Ishikawa (cell line): Measurements from ENCODE around the gene CFAP65.
A peak's percentile ranks its signal among the peaks of the same experiment; 100 is the strongest.

ENCODE experiments used
- CEBPB ChIP-seq: IDR thresholded peaks from 2 replicates; pipeline ENCODE4 v1.6.1; 2012
- CREB1 ChIP-seq: IDR thresholded peaks from 2 replicates; pipeline ENCODE4 v1.6.1; 2012; ENCODE audit warnings: low read depth
- EGR1 ChIP-seq: IDR thresholded peaks from 2 replicates; pipeline ENCODE4 v1.6.1; 2012
- EP300 ChIP-seq: IDR thresholded peaks from 2 replicates; pipeline ENCODE4 v1.6.1; 2012; ENCODE audit warnings: borderline replicate concordance
- FOXM1 ChIP-seq: IDR thresholded peaks from 2 replicates; pipeline ENCODE4 v1.6.1; 2012; ENCODE audit warnings: low read depth, borderline replicate concordance
- NFIC ChIP-seq: IDR thresholded peaks from 2 replicates; pipeline ENCODE4 v1.6.1; 2012
- RAD21 ChIP-seq: IDR thresholded peaks from 2 replicates; pipeline ENCODE4 v1.6.1; 2012; ENCODE audit warnings: low read depth
- TAF1 ChIP-seq: IDR thresholded peaks from 2 replicates; pipeline ENCODE4 v1.6.1; 2012; ENCODE audit warnings: low read depth, mild to moderate bottlenecking
- TCF12 ChIP-seq: IDR thresholded peaks from 2 replicates; pipeline ENCODE4 v1.6.1; 2012; ENCODE audit warnings: low read depth
- TEAD4 ChIP-seq: IDR thresholded peaks from 2 replicates; pipeline ENCODE4 v1.6.1; 2012
- YY1 ChIP-seq: IDR thresholded peaks from 2 replicates; pipeline ENCODE4 v1.6.1; 2012; ENCODE audit warnings: low read depth
- ZBTB7A ChIP-seq: IDR thresholded peaks from 2 replicates; pipeline ENCODE4 v1.6.1; 2012; ENCODE audit warnings: low read depth
- TF ChIP-seq, protein P1 (sequence below): IDR thresholded peaks from 2 replicates; pipeline ENCODE4 v1.6.1; 2012
- TF ChIP-seq, protein P2 (sequence below): IDR thresholded peaks from 2 replicates; pipeline ENCODE4 v1.6.1; 2012; ENCODE audit warnings: low read depth, mild to moderate bottlenecking
- TF ChIP-seq, protein P3 (sequence below): IDR thresholded peaks from 2 replicates; pipeline ENCODE4 v1.6.1; 2012

The CFAP65 gene

DNA sequence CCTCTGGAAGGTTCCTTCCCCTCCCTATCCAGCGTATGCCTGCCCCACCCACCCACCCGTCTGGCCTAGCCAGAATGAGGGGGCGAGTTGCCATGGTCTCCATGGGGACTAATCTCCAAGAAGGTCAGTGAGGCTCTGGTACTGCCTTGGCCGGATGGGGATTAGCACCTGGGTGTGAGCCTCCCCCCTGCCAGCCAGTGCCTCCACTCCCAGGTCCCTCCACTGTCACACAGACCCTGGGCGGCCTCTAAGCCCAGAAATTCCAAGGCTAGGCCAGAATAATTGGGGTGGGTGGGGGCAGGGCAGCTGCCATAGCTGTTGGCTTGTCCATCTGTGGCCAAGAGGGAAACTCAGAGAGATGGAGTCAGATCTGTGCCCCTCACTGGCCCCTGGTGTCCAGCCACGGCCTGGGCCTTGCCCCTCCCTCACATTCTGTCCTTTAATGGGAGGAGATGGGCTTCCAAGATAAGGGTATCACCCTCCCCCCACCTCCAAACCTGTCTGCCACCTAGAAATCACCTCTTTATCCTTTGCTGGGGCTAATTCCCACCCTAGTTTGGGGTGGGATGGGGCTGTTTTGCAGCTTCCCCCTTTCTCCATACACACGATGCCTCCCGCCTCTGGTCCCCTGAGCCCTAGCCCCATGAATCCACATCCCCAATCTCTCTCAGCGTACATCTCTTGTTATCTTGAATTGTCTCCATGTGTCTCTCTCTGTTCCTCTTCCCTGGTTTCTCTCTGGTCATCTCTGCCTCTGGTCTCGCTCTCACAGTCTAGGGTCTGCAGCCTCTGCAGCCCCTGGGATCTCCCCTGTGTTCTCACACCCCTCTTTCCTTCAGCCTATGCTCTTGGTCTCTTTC lies 42.1 kb downstream of the CFAP65 start:
- TF ChIP-seq YY1 (no peak), FOXM1 (no peak), RAD21 (no peak), CREB1 (no peak), EGR1 (no peak), TCF12 (no peak), EP300 (no peak), ZBTB7A (no peak), NFIC (no peak)
- TF ChIP-seq, protein P1, sequence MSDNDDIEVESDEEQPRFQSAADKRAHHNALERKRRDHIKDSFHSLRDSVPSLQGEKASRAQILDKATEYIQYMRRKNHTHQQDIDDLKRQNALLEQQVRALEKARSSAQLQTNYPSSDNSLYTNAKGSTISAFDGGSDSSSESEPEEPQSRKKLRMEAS, result no peak
- TF ChIP-seq, protein P2, sequence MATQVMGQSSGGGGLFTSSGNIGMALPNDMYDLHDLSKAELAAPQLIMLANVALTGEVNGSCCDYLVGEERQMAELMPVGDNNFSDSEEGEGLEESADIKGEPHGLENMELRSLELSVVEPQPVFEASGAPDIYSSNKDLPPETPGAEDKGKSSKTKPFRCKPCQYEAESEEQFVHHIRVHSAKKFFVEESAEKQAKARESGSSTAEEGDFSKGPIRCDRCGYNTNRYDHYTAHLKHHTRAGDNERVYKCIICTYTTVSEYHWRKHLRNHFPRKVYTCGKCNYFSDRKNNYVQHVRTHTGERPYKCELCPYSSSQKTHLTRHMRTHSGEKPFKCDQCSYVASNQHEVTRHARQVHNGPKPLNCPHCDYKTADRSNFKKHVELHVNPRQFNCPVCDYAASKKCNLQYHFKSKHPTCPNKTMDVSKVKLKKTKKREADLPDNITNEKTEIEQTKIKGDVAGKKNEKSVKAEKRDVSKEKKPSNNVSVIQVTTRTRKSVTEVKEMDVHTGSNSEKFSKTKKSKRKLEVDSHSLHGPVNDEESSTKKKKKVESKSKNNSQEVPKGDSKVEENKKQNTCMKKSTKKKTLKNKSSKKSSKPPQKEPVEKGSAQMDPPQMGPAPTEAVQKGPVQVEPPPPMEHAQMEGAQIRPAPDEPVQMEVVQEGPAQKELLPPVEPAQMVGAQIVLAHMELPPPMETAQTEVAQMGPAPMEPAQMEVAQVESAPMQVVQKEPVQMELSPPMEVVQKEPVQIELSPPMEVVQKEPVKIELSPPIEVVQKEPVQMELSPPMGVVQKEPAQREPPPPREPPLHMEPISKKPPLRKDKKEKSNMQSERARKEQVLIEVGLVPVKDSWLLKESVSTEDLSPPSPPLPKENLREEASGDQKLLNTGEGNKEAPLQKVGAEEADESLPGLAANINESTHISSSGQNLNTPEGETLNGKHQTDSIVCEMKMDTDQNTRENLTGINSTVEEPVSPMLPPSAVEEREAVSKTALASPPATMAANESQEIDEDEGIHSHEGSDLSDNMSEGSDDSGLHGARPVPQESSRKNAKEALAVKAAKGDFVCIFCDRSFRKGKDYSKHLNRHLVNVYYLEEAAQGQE, result no peak
- TF ChIP-seq, protein P3, sequence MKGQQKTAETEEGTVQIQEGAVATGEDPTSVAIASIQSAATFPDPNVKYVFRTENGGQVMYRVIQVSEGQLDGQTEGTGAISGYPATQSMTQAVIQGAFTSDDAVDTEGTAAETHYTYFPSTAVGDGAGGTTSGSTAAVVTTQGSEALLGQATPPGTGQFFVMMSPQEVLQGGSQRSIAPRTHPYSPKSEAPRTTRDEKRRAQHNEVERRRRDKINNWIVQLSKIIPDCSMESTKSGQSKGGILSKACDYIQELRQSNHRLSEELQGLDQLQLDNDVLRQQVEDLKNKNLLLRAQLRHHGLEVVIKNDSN, result no peak

DNA sequence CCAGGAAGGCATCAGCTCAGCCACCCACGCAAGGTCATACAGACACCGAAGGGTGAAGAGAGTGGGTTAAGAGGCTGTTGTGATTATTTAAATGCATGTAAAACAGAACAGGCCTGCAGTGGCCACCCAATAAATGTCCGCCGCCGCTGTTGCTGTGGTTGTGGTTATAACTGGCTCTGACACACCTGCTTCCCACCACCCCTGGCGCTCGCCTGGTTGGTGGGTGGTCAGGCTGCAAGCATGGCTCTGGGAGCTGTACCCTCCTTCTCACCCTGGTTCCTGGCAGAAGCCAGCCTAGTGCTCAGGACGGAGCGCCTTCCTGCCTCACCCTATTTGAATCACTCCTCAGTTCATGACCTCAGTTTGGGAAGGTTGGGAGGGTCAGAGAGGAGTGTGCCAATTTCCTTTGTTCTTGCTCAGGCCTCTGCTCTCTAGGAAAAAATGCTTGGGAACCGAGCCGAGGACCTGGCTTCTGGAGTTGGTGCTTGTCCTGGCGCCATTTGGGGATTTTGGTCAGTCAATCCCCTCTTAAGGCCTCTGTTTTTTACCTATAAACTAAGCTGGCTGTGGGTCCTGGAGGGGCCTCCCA lies 42.8 kb downstream of the CFAP65 start:
- no peak for TF ChIP-seq TEAD4
- no peak for TF ChIP-seq ZBTB7A
- TF ChIP-seq FOXM1, result no peak
- no peak for TF ChIP-seq CREB1
- TF ChIP-seq NFIC, result no peak
- TF ChIP-seq, protein P2, result no peak
- no peak for TF ChIP-seq TAF1

DNA sequence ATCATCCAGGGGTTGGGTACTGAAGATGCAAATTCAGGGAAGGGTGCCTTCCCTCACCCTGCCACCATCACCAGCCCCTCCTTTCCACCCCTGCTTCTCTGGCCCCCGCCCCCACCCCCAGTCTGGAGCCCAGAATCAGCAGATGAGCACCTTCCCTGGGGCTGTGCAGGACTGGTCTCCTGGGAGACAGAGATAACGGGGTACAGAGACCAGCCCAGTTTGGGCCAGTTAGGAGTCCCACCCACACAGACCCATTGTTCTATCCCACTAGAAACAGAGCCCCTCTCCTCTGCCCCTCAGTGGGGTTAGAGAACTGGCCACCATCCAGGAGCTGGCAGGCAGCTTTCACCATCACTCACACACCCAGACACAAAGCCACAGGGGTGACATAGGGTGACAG lies 43.6 kb downstream of the CFAP65 start:
- TF ChIP-seq CEBPB, result no peak
- TF ChIP-seq TAF1, result no peak
- TF ChIP-seq NFIC, result no peak
- no peak for TF ChIP-seq RAD21
- TF ChIP-seq, protein P3, result no peak

DNA sequence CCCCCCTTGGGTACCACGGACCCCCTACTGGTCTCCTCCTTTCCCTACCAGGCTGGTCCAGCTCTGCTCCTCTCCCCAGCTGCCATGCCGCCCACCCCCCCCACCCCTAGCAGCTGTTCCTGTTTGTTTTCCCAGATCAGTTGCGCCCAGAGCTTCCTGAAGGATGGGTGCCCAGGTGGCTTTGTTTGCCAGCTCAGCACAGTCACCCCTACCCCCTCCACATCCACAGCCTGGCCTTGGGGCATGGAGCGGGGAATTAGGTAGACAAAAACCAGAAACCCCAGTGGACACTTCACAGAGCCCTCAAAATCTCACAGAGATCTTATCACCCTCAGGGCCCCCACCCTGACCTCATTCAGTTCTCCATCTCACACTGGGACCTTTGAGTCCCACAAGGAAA lies 44.4 kb downstream of the CFAP65 start:
- no peak for TF ChIP-seq EGR1
- TF ChIP-seq, protein P1, result no peak
- no peak for TF ChIP-seq TCF12

DNA sequence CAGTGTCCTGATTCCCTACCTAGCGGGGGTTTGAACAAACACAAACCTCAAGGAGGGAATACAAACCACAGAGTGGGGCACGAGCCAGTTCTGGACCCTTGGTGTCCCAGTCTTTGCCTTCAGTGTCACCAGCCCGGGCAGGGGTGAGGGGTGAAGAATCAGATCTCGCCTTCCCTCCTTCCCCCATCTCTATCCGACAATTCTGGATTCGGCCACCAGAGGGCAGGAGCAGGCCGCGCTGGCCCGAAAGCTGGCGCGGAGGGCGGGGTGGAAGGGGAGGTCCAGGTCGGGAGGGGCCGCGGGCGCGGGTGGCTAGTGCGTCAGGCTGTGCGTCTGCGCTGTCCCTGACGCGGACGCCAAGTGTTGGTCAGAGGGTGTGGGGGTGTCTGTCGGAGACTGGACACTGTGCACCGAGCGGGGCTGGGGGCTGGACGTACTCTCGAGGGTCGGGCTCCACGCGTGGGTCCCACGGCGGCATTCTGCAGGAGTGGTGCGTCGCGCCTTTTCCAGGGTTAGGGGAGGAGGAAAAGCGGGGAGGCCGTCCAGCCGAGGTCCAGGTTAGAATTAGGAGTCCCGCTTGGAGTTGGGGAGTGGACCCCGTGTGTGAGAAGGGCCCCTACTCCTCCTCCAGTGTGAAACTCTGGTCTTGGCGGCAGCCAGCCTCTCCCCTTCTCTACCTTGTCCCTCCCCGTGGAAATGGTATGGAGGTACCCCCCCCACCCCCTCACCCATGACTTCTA lies 45.2 kb downstream of the CFAP65 start:
- TF ChIP-seq RAD21 (peak; percentile 85), CREB1 (peak; percentile 10; the same call in 1 of the 2 replicates)
- TF ChIP-seq, protein P2, result no peak
